HL-60 (cell line): Measurements from ENCODE around the gene GLP1R.
"Not testable (repeated sequence)": the region's sequence is repeated elsewhere in the genome, so short reads cannot be mapped to it uniquely, and the experiment has no call there.

Experiments used
- CTCF ChIP-seq: IDR thresholded peaks from one replicate; pipeline ENCODE4 v1.5.1; 2011; ENCODE audit warnings: low read length, control low read depth, inconsistent platforms; ENCODE audit not compliant: insufficient read depth
- POLR2AphosphoS5 ChIP-seq: IDR thresholded peaks from 2 replicates; pipeline ENCODE4 v1.6.1; 2012; ENCODE audit warnings: low read depth

- TF ChIP-seq POLR2AphosphoS5, CTCF: not testable (repeated sequence)
These were observed 87.6 kb downstream of the GLP1R start for GRCh38 chr6:39136207-39136606.
